ENCODE data around the gene GRIK2. TPM values are rescaled to one million over a fixed set of nuclear protein-coding genes. Genes with fewer than 3 reads are reported as not detected.

GRIK2 gene
- total RNA-seq, 4 donors from 2014 or later, result 0.30 to 4.1 (median 1.3) TPM

DNA sequence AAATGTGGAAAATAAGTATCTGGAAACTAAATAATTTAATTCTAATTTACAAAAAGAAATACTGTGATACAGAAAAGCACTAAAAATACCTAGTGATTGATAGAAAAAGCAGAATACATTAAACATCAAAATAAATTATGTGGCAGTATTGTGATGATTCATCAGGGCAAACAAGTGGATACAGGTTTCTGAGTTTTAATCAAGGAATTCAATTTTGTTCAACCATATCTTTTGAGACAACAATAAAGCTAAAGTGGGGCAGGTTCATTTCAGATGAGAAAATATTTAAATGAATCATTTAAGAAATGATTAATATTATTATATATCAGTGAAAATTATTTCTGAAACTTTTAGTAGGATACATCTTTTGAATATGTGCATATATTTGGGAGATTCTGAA lies 49.8 kb downstream of the GRIK2 start:
- no peak for TF ChIP-seq POLR2A (IDR thresholded peaks at IDR 0.05)
- no peak for TF ChIP-seq POLR2AphosphoS5 (IDR thresholded peaks at IDR 0.05)
- TF ChIP-seq EP300 (IDR thresholded peaks at IDR 0.05), result no peak
- TF ChIP-seq CTCF (IDR thresholded peaks at IDR 0.05), result no peak
- H3K36me3 ChIP-seq, result no peaks in the 10 kb centered on the region
- DNase-seq (ENCODE audit: low spot score in 2 of 2), result no peak
- H3K9me3 ChIP-seq, result no peaks in the 10 kb centered on the region
- no peaks in the 10 kb centered on the region for H3K4me1 ChIP-seq
- no peak overlapping the region for H3K4me3 ChIP-seq
- no peaks in the 10 kb centered on the region for H3K27me3 ChIP-seq
- no peak overlapping the region for H3K27ac ChIP-seq

DNA sequence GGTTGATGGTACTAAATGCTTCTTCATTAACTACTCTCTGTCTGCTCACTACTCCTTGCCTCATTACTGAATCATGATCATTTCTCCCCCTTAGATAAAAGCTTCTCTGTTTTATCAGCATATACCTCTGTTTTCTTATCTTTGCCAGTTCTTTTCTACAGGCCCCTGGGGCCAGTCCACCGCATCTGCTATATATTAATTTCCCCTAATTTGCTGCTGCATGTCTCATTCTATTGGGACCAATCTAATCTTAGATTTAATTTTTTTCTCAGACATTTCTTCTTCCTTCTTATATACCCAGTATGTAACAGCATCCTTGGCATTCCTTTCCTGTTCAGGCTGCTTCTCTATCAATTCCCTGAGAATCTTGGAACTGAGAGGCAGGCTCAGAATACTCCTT lies 51.2 kb downstream of the GRIK2 start:
- Histone ChIP-seq H3K4me3 (no peak overlapping the region), H3K4me1 (no peaks in the 10 kb centered on the region), H3K9me3 (no peaks in the 10 kb centered on the region), H3K36me3 (no peaks in the 10 kb centered on the region), H3K27ac (no peak overlapping the region), H3K27me3 (no peaks in the 10 kb centered on the region)
- WGBS, result 67% methylated on average over 1 of the region's 1 CpG
- no peak for DNase-seq (ENCODE audit: low spot score in 2 of 2)
- TF ChIP-seq POLR2AphosphoS5 (IDR thresholded peaks at IDR 0.05), result no peak
- TF ChIP-seq EP300 (IDR thresholded peaks at IDR 0.05), result no peak
- no peak for TF ChIP-seq POLR2A (IDR thresholded peaks at IDR 0.05)
- no peak for TF ChIP-seq CTCF (IDR thresholded peaks at IDR 0.05)

DNA sequence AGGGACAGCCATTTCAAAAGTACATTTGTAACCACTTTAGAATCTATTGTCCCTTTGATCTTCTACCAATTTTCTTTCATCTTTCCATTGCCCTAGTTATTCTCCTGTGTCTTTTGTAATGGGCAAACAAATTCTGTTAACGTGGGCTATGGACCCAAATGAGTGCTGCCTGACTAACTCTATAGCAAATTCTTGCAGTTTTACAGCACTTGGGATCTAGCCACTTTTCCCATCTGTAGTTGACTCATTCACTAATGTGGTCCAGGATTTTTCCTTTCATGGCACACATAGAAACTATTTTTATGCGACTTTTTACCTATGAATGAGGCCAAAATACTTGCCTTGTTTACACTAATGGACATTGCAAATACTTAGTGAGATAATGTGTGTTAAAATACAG lies 52.0 kb downstream of the GRIK2 start:
- no peak overlapping the region for H3K27ac ChIP-seq
- no peaks in the 10 kb centered on the region for H3K4me1 ChIP-seq
- H3K27me3 ChIP-seq, result no peaks in the 10 kb centered on the region
- no peak overlapping the region for H3K4me3 ChIP-seq
- no peaks in the 10 kb centered on the region for H3K36me3 ChIP-seq
- TF ChIP-seq POLR2A (IDR thresholded peaks at IDR 0.05), result no peak
- H3K9me3 ChIP-seq, result no peaks in the 10 kb centered on the region
- WGBS, result 69% methylated on average over 2 of the region's 2 CpGs
- no peak for DNase-seq (ENCODE audit: low spot score in 2 of 2)

- Histone ChIP-seq H3K4me3 (no peak overlapping the region), H3K4me1 (no peaks in the 10 kb centered on the region), H3K27me3 (no peaks in the 10 kb centered on the region), H3K9me3 (no peaks in the 10 kb centered on the region), H3K27ac (no peak overlapping the region), H3K36me3 (no peaks in the 10 kb centered on the region)
- no peak for DNase-seq (ENCODE audit: low spot score in 2 of 2)
- no peak for TF ChIP-seq POLR2AphosphoS5 (IDR thresholded peaks at IDR 0.05)
- TF ChIP-seq POLR2A (IDR thresholded peaks at IDR 0.05), result no peak
- WGBS, result 86% methylated on average over 5 of the region's 5 CpGs
Observed at GRCh38 chr6:101450901-101451300, 57.4 kb downstream of the GRIK2 start.

DNA sequence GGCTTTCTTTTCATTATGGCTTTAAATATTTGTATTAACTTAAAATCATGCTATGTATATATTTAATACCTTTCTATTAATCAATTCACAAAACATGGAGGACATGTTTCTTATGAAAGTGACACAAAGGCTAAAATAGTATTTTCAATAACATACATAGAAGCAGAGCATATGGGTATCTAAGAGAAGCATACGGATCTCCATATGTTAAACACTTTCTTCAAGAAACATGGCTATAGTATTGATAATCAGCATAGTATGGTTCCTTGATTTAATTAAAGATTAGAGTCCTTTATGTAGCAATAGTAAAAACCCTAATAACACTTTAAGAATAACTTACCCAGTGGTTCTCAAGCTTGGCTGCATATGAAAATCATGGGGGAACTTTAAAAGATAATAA lies 58.5 kb downstream of the GRIK2 start:
- Histone ChIP-seq H3K27ac (no peak overlapping the region), H3K9me3 (no peaks in the 10 kb centered on the region), H3K36me3 (no peaks in the 10 kb centered on the region), H3K27me3 (no peaks in the 10 kb centered on the region), H3K4me1 (no peaks in the 10 kb centered on the region), H3K4me3 (no peak overlapping the region)
- TF ChIP-seq POLR2AphosphoS5 (IDR thresholded peaks at IDR 0.05) (no peak), POLR2A (IDR thresholded peaks at IDR 0.05) (no peak), CTCF (IDR thresholded peaks at IDR 0.05) (no peak), EP300 (IDR thresholded peaks at IDR 0.05) (no peak)
- WGBS, result 95% methylated on average over 1 of the region's 1 CpG
- no peak for DNase-seq (ENCODE audit: low spot score in 2 of 2)

GRCh38 chr6:101453221-101453620 lies 59.7 kb downstream of the GRIK2 start:
- TF ChIP-seq POLR2A (IDR thresholded peaks at IDR 0.05), result no peak
- TF ChIP-seq POLR2AphosphoS5 (IDR thresholded peaks at IDR 0.05), result no peak
- TF ChIP-seq CTCF (IDR thresholded peaks at IDR 0.05), result no peak
- no peak for TF ChIP-seq EP300 (IDR thresholded peaks at IDR 0.05)
- 35% methylated on average over 4 of the region's 4 CpGs for WGBS

More at GRCh38 chr6:101453221-101453620, 59.7 kb downstream of the GRIK2 start:
- Histone ChIP-seq H3K9me3 (no peaks in the 10 kb centered on the region), H3K27me3 (no peaks in the 10 kb centered on the region), H3K4me3 (no peak overlapping the region), H3K36me3 (no peaks in the 10 kb centered on the region), H3K27ac (no peak overlapping the region), H3K4me1 (no peaks in the 10 kb centered on the region)
- no peak for DNase-seq (ENCODE audit: low spot score in 2 of 2)

Measured in suprapubic skin (tissue), 4 donors.